Effector memory CD4-positive, alpha-beta T cell (primary cell): ENCODE data around the gene TENM4.

ENCODE experiments used
- DNase-seq, 3 donors: peaks; one replicate each; pipeline ENCODE4 v3.0.0-alpha.2; 2020
- H3K27ac ChIP-seq: 2 replicates; pipeline ENCODE4 v1.7.0; 2013; ENCODE audit warnings: mild to moderate bottlenecking, low read length, moderate library complexity; ENCODE audit not compliant: insufficient read depth, poor library complexity, severe bottlenecking
- H3K27me3 ChIP-seq: replicated peaks from 2 replicates; pipeline ENCODE4 v1.7.0; 2013; ENCODE audit warnings: mild to moderate bottlenecking, low read length; ENCODE audit not compliant: insufficient read depth, control insufficient read depth, poor library complexity, severe bottlenecking
- H3K36me3 ChIP-seq: 2 replicates; pipeline ENCODE4 v1.7.0; 2013; ENCODE audit warnings: mild to moderate bottlenecking, low read length, moderate library complexity; ENCODE audit not compliant: control insufficient read depth, insufficient read depth
- H3K4me1 ChIP-seq: 2 replicates; pipeline ENCODE4 v1.7.0; 2013; ENCODE audit warnings: low read length, mild to moderate bottlenecking; ENCODE audit not compliant: control insufficient read depth, insufficient read depth, poor library complexity, severe bottlenecking
- H3K4me3 ChIP-seq: 2 replicates; pipeline ENCODE4 v1.7.0; 2013; ENCODE audit warnings: low read length, low read depth, mild to moderate bottlenecking; ENCODE audit not compliant: insufficient read depth, poor library complexity, severe bottlenecking
- H3K9me3 ChIP-seq: 2 replicates; pipeline ENCODE4 v1.7.0; 2013; ENCODE audit warnings: mild to moderate bottlenecking, low read length, moderate library complexity; ENCODE audit not compliant: control insufficient read depth

TENM4 gene

DNA sequence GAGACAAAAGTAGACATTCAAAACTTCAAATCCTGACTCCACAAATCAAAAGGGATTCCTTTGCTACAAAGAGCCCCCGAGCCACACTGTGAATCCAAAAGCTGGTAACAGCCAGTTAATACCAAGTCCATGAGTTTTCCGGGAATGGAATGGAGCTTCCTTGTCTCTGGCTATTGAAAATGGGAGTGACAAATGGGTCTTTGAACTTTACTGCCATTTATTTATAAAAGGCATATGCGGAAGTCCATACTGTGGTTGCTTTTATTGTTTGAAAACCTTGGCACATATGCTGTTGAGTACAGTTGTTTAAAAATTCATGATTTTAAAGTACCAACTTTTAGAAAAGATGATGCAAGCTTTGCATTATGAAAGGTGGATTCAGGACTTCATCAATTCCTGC is 659.9 kb downstream of the TENM4 start:
- Histone ChIP-seq H3K36me3 (no peaks in the 10 kb centered on the region), H3K4me3 (no peak overlapping the region), H3K27me3 (no peaks in the 10 kb centered on the region), H3K9me3 (no peaks in the 10 kb centered on the region), H3K27ac (no peak overlapping the region), H3K4me1 (no peaks in the 10 kb centered on the region)
- DNase-seq: no peak

GRCh38 chr11:78773492-78773891 is 667.3 kb downstream of the TENM4 start:
- Histone ChIP-seq H3K9me3 (no peaks in the 10 kb centered on the region), H3K4me3 (no peak overlapping the region), H3K27ac (no peak overlapping the region), H3K27me3 (no peaks in the 10 kb centered on the region), H3K36me3 (no peaks in the 10 kb centered on the region), H3K4me1 (no peaks in the 10 kb centered on the region)
- no peak for DNase-seq

GRCh38 chr11:78773077-78773476 is 667.8 kb downstream of the TENM4 start:
- Histone ChIP-seq H3K27ac (no peak overlapping the region), H3K36me3 (no peaks in the 10 kb centered on the region), H3K4me1 (no peaks in the 10 kb centered on the region), H3K4me3 (no peak overlapping the region), H3K9me3 (no peaks in the 10 kb centered on the region), H3K27me3 (no peaks in the 10 kb centered on the region)
- DNase-seq: no peak

DNA sequence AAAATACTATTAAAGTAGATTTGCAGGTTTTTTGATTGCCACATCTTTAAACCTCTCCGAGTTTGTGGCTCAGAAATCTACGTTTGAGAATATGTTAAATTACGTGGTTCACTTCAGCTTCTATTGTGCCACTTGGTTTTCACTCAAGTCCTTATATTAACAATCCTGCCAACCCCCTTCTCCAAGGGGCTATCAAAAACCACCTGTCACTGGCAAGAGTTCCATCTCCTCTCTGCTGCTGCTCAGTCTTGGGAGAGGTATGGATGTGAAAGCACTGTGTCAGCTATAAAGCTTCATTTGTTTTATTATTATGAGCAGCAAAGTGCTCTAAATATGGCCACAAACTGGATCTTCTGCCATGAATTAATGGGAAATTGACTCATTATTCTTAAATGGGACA is 668.6 kb downstream of the TENM4 start:
- Histone ChIP-seq H3K9me3 (no peaks in the 10 kb centered on the region), H3K36me3 (no peaks in the 10 kb centered on the region)
- DNase-seq: no peak

GRCh38 chr11:78770931-78771330 is 669.9 kb downstream of the TENM4 start:
- no peak for DNase-seq
- Histone ChIP-seq H3K4me3 (no peak overlapping the region), H3K36me3 (no peaks in the 10 kb centered on the region), H3K27me3 (no peaks in the 10 kb centered on the region), H3K4me1 (no peaks in the 10 kb centered on the region), H3K27ac (no peak overlapping the region), H3K9me3 (no peaks in the 10 kb centered on the region)

More for the DNA sequence above, 668.6 kb downstream of the TENM4 start:
- Histone ChIP-seq H3K4me3 (no peak overlapping the region), H3K27ac (no peak overlapping the region), H3K4me1 (no peaks in the 10 kb centered on the region), H3K27me3 (no peaks in the 10 kb centered on the region)

DNA sequence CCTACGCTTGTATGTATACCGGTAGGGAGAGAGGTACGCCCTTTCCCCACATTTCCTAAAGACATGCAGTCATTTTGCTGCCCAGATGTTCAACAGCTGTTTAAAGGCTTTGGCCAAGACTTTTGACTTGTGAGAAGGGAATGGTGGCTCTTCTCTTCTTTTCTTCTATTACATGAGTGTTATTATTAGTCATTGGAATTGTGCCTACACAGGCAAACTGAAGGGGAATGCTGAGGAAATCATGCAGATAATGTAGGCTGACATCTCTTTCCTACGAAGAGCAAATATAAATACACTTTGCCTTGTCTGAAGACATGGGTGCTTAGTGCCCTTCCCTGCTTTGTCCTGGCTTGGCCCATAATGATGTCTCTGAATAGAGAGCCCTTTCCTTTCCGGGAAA is 671.9 kb downstream of the TENM4 start:
- Histone ChIP-seq H3K9me3 (no peaks in the 10 kb centered on the region), H3K27me3 (no peaks in the 10 kb centered on the region), H3K4me3 (no peak overlapping the region), H3K36me3 (no peaks in the 10 kb centered on the region), H3K4me1 (no peaks in the 10 kb centered on the region), H3K27ac (no peak overlapping the region)
- DNase-seq: no peak

GRCh38 chr11:78768345-78768744 is 672.5 kb downstream of the TENM4 start:
- H3K27ac ChIP-seq: no peak overlapping the region
- no peak for DNase-seq

GRCh38 chr11:78767027-78767932 is 673.5 kb downstream of the TENM4 start:
- Histone ChIP-seq H3K36me3 (no peaks in the 10 kb centered on the region), H3K9me3 (no peaks in the 10 kb centered on the region), H3K27ac (no peak overlapping the region), H3K27me3 (no peaks in the 10 kb centered on the region), H3K4me1 (no peaks in the 10 kb centered on the region), H3K4me3 (no peak overlapping the region)
- DNase-seq: no peak

More at GRCh38 chr11:78768345-78768744, 672.5 kb downstream of the TENM4 start:
- Histone ChIP-seq H3K27me3 (no peaks in the 10 kb centered on the region), H3K36me3 (no peaks in the 10 kb centered on the region), H3K4me1 (no peaks in the 10 kb centered on the region), H3K4me3 (no peak overlapping the region), H3K9me3 (no peaks in the 10 kb centered on the region)

DNA sequence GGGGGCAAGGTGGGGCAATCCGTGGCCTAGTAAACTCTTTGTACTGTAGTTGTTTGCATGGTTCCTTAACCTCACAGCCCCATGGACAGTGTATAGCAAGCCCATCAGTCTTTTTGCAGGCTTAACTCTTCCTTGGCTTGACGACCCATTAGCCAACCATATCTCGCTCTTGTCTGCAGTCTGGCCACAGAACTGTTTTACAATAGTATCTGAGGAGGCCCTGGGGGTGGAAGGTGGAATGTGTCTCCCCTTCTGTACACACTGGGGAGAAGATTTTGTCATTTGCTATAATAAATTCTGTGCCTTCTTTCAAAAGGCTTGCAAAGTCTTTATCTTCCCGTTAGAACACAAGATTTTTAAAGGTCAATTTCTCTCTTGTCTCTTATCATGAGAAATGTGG is 675.9 kb downstream of the TENM4 start:
- no peaks in the 10 kb centered on the region for H3K36me3 ChIP-seq
- H3K4me3 ChIP-seq: no peak overlapping the region
- H3K27me3 ChIP-seq: no peaks in the 10 kb centered on the region
- H3K4me1 ChIP-seq: no peaks in the 10 kb centered on the region
- H3K9me3 ChIP-seq: no peaks in the 10 kb centered on the region
- no peak for DNase-seq
- no peak overlapping the region for H3K27ac ChIP-seq

- DNase-seq: no peak
- Histone ChIP-seq H3K36me3 (no peaks in the 10 kb centered on the region), H3K27ac (no peak overlapping the region), H3K4me1 (no peaks in the 10 kb centered on the region), H3K4me3 (no peak overlapping the region), H3K9me3 (no peaks in the 10 kb centered on the region), H3K27me3 (no peaks in the 10 kb centered on the region)
Observed at GRCh38 chr11:78763664-78764063, 677.2 kb downstream of the TENM4 start.
